Adipocyte (in vitro differentiated cells): ENCODE data around the gene FILIP1L.

Source experiments
- DNase-seq: peaks from one replicate; pipeline ENCODE4 v3.0.0-alpha.2; 2015; ENCODE audit warnings: low read depth
- H3K27me3 ChIP-seq: replicated peaks from 2 replicates; pipeline ENCODE4 v1.7.0; 2013; ENCODE audit warnings: mild to moderate bottlenecking, low read length, moderate library complexity; ENCODE audit not compliant: control insufficient read depth, insufficient read depth
- H3K36me3 ChIP-seq: 2 replicates; pipeline ENCODE4 v1.7.0; 2013; ENCODE audit warnings: low read length, mild to moderate bottlenecking, moderate library complexity; ENCODE audit not compliant: control insufficient read depth, insufficient read depth, severe bottlenecking
- H3K4me1 ChIP-seq: 2 replicates; pipeline ENCODE4 v1.7.0; 2013; ENCODE audit warnings: mild to moderate bottlenecking, low read length, moderate library complexity; ENCODE audit not compliant: control insufficient read depth, insufficient read depth
- H3K4me3 ChIP-seq: 2 replicates; pipeline ENCODE4 v1.7.0; 2013; ENCODE audit warnings: mild to moderate bottlenecking, low read length, moderate library complexity
- H3K9ac ChIP-seq: 2 replicates; pipeline ENCODE4 v1.7.0; 2013; ENCODE audit warnings: mild to moderate bottlenecking, low read length, moderate library complexity
- H3K9me3 ChIP-seq: 2 replicates; pipeline ENCODE4 v1.7.0; 2013; ENCODE audit warnings: mild to moderate bottlenecking, low read length, moderate library complexity; ENCODE audit not compliant: control insufficient read depth

Gene FILIP1L

DNA sequence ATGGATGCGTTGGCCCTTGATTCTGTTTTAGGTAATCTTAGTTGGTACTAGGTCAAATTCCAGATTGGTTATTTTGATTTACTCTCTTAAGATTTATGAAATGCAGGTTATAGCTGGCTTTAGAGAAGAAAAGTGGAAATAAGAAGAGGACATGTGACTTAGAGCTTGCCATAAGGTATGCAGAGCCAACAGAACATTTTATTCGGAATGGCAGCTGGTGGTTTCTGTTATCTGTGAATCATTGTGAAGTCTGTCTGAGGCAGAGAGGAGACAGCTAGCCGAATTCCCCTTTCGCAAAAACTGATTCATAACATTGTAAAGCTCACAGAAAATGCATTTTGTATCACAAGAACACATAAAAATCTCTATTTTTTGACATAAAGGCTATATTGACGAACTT is 82.1 kb downstream of the FILIP1L start:
- Histone ChIP-seq H3K27me3 (no peaks in the 10 kb centered on the region), H3K4me3 (no peak overlapping the region), H3K9ac (peak overlapping the region; percentile 23), H3K4me1 (peaks cover 25% of the 10 kb centered on the region), H3K9me3 (no peaks in the 10 kb centered on the region), H3K36me3 (no peaks in the 10 kb centered on the region)
- peak; percentile 88 for DNase-seq

DNA sequence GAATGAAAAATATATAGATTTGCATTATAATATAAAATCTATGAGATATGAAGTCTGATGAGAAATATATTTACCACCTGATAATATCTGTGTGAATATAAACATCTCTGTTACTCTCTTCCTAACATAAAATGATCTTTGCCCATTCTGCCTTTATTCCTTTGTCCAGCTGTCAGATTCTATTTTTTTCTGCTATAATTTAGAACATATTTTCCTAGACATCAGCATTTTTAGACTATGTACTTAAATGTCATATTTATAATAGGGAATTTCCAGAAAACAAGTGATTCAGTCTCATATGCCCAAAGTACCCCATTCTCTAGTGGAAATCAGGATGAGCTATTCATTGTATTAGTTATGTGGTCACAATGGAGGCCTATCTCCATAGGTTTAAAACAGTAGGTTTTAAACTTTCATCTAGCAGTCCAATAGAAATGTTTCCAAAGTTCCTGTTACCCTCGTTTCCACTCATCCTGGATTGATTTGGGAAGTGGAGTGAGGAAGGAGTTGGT is 83.3 kb downstream of the FILIP1L start:
- Histone ChIP-seq H3K9me3 (no peaks in the 10 kb centered on the region), H3K9ac (no peak overlapping the region), H3K4me1 (peaks cover 25% of the 10 kb centered on the region), H3K4me3 (no peak overlapping the region), H3K36me3 (no peaks in the 10 kb centered on the region), H3K27me3 (no peaks in the 10 kb centered on the region)
- DNase-seq = no peak

DNA sequence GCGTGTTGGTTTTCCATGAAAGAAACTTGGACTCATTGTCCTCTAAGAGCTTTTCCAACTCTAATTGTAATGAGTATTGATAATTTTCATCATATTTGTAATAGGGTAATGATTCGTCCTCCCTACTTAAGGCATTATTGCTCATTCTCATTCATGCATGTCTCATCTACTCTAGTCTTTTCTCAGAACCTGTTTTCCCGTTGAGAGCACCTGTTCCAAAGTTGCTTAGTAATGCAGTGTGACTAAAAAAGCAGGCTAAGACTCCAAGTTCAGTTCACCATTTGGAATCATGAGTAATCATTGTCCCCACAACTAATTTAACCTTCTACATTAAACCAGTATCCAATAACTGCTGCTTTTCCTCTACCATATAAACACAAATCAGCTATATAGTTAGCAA is 84.0 kb downstream of the FILIP1L start:
- no peaks in the 10 kb centered on the region for H3K9me3 ChIP-seq
- no peaks in the 10 kb centered on the region for H3K27me3 ChIP-seq
- H3K9ac ChIP-seq = no peak overlapping the region
- H3K36me3 ChIP-seq = no peaks in the 10 kb centered on the region
- H3K4me3 ChIP-seq = no peak overlapping the region
- DNase-seq = no peak
- H3K4me1 ChIP-seq = peaks cover 25% of the 10 kb centered on the region

DNA sequence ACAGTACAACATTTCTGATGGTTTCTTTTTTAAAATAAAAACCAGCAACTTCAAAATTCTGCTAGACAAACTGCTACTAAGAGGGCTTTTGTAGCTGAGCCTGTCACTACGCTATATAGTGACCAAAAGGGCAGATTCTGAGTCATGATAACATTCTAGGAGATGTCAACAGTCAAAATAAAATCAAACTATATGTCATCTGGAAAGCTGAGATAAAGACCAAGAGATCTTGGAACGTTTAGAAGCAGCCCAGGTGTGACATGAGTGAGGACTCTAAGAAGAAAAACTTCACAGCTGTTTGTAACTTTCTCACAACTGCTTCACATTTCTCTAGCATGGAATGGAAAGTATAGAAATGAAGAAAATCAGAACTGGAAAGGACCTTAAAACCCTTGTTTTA is 84.6 kb downstream of the FILIP1L start:
- Histone ChIP-seq H3K4me3 (no peak overlapping the region), H3K4me1 (peaks cover 25% of the 10 kb centered on the region), H3K36me3 (no peaks in the 10 kb centered on the region), H3K27me3 (no peaks in the 10 kb centered on the region), H3K9ac (no peak overlapping the region), H3K9me3 (no peaks in the 10 kb centered on the region)
- DNase-seq = no peak

DNA sequence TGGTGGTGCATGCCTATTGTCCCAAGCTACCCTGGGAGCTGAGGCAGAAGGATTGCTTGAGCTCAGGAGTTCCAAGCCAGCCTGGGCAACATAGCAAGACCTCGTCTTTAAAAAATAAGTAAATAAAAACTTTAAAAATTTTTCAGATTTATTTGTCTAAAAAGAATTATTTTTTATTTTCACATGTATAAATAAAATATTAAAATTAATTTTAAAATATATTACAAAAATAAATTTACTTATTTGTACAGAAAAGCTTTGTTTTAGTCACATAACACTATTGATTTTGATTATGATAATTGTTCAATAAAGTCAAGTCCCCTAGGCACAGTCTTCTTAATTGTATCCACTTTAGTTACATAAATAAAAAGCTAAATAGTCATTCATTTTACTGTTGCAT is 85.2 kb downstream of the FILIP1L start:
- Histone ChIP-seq H3K9ac (no peak overlapping the region), H3K36me3 (no peaks in the 10 kb centered on the region), H3K9me3 (no peaks in the 10 kb centered on the region), H3K27me3 (no peaks in the 10 kb centered on the region), H3K4me3 (no peak overlapping the region), H3K4me1 (peaks cover 27% of the 10 kb centered on the region)
- no peak for DNase-seq

DNA sequence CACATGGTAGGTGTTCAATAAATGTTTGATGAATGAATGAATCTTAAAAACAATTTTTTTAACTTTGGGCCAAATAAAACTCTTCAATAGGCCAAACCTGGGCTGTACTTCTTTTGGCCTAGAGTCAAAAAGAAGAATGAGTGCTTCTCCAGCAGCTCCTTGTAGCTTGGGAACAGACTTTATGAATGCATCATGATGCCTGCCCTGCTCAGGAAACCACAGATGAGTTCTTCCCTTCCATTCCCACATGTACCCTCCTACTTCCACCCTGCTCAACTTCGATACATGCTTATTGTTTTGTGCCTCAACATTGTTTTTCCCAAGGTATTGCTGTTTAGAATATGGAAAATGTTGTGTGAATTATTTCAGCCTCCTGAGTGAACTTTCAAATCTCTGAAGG is 87.0 kb downstream of the FILIP1L start:
- H3K9ac ChIP-seq = no peak overlapping the region
- no peak for DNase-seq
- H3K36me3 ChIP-seq = no peaks in the 10 kb centered on the region
- H3K4me1 ChIP-seq = peaks cover 27% of the 10 kb centered on the region
- H3K4me3 ChIP-seq = no peak overlapping the region
- H3K27me3 ChIP-seq = no peaks in the 10 kb centered on the region
- H3K9me3 ChIP-seq = no peaks in the 10 kb centered on the region

DNA sequence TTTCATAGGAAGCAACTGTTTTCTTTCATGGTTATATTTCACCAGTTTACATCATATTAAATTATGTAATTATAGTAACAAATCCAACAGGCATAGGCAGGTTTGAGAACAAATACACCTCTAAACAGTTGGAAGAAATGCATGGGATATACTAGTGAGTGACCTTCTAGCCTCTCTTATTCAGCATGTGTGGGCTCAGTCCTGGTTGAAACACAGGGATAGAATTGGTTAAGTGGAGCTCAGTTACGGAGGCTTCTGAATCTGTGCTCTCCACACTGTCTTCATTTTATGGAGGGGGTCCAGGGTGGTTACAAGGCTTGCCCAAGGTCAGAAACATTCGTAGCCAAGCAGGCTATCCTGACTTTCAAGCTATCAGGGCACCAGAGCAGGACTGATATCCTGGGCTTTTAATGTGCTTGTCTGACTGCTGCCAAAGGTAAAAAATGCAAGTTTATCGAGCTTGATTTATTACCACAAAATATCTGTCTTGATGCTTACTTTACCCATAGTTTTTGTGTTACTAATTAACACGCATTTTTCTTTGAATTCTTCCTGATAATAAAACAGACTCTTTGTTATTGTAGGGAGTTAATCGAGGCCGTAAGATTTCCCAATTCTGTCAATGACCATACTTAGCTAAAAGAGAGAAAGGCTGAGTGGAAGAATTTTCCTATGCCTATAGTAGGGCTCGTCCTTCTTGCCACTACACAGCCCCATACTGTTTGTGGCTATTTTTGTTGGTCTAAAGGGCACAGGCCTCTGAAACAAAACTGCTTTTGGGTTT is 89.6 kb downstream of the FILIP1L start:
- H3K9ac ChIP-seq = no peak overlapping the region
- no peak overlapping the region for H3K4me3 ChIP-seq
- H3K4me1 ChIP-seq = peaks cover 46% of the 10 kb centered on the region
- H3K27me3 ChIP-seq = no peaks in the 10 kb centered on the region
- H3K9me3 ChIP-seq = no peaks in the 10 kb centered on the region
- no peak for DNase-seq
- H3K36me3 ChIP-seq = no peaks in the 10 kb centered on the region

DNA sequence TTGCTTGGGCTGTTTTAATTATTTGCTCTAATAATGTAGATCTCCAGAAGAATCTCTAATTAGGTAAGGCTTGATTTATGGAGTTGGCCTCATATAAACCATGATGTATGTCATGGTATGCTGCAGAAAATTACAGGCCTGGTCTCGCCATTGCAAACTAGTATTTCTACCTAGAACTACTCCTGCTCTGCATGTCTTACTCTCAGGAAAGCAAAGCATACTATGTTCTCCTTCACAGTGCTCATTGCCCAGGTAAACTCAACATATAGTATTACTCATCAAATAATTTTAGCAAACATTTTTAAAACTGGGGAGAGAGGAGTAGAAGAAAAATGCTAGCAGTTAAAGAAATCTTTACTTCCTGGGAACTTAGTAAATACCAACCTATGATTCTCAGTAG is 90.7 kb downstream of the FILIP1L start:
- Histone ChIP-seq H3K36me3 (no peaks in the 10 kb centered on the region), H3K4me1 (peaks cover 50% of the 10 kb centered on the region), H3K9ac (no peak overlapping the region), H3K27me3 (no peaks in the 10 kb centered on the region), H3K4me3 (no peak overlapping the region), H3K9me3 (no peaks in the 10 kb centered on the region)
- DNase-seq = no peak

DNA sequence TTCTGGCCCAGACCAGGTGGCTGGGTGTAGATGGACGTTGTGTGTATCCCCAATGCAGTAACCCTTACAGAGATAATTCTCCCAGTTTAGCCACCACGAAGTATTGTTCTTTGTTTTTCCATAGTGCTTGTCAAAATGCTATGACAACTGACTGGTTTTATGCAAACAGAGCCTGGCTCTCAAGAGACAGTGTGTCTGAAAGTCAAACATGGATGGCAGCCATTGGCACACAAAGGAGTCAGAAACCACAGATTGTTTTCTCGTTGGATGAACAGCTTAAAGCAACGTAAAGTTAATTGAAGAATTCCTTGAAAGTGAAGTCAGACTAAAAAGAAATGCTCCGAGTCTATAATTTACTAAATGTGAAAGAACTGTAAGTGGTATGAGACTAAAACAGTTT is 91.2 kb downstream of the FILIP1L start:
- Histone ChIP-seq H3K4me3 (peak overlapping the region; percentile 21), H3K4me1 (peaks cover 50% of the 10 kb centered on the region), H3K27me3 (no peaks in the 10 kb centered on the region), H3K9me3 (no peaks in the 10 kb centered on the region), H3K9ac (no peak overlapping the region), H3K36me3 (no peaks in the 10 kb centered on the region)
- peak; percentile 49 for DNase-seq

DNA sequence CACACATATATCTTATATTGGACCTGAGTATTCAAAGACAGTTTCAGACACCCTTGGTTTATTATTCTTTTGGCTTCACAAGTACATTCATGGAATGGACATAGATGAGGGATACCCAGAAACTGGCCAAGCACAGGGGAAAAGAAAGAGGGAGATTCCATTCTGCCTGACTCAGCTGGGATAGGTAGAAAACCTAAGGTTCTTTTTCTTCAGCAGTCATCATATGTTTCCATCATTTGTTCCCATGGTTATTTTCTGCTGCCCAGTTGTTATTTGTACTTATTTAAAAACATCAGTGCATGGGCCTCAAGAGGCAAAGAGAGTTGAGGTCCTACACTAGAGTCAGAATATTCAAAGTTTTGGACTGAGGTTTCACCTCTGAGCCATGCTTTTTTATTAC is 91.8 kb downstream of the FILIP1L start:
- Histone ChIP-seq H3K27me3 (no peaks in the 10 kb centered on the region), H3K9me3 (no peaks in the 10 kb centered on the region), H3K4me1 (peaks cover 50% of the 10 kb centered on the region), H3K9ac (no peak overlapping the region), H3K36me3 (no peaks in the 10 kb centered on the region), H3K4me3 (no peak overlapping the region)
- no peak for DNase-seq

DNA sequence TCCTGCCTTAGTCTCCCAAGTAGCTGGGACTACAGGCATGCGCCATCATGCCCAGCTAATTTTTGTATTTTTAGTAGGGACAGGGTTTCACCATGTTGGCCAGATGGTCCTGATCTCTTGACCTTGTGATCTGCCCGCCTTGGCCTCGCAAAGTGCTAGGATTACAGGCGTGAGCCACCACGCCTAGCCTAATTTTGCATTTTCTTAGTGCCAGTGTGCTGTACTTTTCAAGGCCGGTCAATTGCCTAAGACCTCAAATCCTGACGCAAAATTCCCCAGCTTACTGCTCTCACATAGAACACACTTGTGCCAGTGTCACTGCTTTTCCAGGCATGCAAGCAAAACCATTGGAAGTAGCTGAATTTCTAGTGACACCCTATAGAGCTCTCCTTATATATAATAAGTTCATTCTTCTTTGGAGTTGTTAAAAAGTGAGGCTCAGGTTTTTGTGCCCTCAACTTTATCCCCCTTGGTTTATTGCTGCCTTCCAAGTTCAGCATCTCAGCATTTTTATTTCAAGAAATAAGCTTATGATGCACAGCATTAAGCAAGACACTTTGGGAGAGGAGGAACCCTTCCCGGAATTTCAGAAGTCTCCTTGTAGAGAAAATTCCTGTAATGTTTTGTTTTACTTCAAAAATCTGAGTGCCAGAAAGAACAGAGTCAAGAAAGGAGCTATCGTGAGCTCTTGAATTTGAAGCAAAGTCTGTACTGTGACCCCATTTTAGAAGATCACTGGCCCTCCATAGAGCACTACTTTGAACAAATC is 93.2 kb downstream of the FILIP1L start:
- Histone ChIP-seq H3K9ac (peak overlapping the region; percentile 81), H3K9me3 (no peaks in the 10 kb centered on the region), H3K27me3 (no peaks in the 10 kb centered on the region), H3K4me3 (peak overlapping the region; percentile 63), H3K4me1 (peaks cover 50% of the 10 kb centered on the region), H3K36me3 (no peaks in the 10 kb centered on the region)
- DNase-seq = no peak
